ENCODE data around the gene USP32. TPM values are rescaled to one million over a fixed set of nuclear protein-coding genes. Genes with fewer than 3 reads are reported as not detected.

The USP32 gene
- total and polyA plus RNA-seq, 4 donors: 11.6 to 103 (median 42.9) TPM

- TF ChIP-seq, protein P1, sequence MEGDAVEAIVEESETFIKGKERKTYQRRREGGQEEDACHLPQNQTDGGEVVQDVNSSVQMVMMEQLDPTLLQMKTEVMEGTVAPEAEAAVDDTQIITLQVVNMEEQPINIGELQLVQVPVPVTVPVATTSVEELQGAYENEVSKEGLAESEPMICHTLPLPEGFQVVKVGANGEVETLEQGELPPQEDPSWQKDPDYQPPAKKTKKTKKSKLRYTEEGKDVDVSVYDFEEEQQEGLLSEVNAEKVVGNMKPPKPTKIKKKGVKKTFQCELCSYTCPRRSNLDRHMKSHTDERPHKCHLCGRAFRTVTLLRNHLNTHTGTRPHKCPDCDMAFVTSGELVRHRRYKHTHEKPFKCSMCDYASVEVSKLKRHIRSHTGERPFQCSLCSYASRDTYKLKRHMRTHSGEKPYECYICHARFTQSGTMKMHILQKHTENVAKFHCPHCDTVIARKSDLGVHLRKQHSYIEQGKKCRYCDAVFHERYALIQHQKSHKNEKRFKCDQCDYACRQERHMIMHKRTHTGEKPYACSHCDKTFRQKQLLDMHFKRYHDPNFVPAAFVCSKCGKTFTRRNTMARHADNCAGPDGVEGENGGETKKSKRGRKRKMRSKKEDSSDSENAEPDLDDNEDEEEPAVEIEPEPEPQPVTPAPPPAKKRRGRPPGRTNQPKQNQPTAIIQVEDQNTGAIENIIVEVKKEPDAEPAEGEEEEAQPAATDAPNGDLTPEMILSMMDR (IDR thresholded peaks at IDR 0.05; ENCODE audit: low read depth, low read length, missing input control): no peak
- TF ChIP-seq RAD21 (IDR thresholded peaks at IDR 0.05) (no peak), JUND (IDR thresholded peaks at IDR 0.05) (no peak), SP1 (IDR thresholded peaks at IDR 0.05) (no peak)
These were observed 232.5 kb downstream of the USP32 start (continued) for GRCh38 chr17:60159479-60159866.

GRCh38 chr17:60158751-60159478 lies 233.0 kb downstream of the USP32 start:
- no peak for DNase-seq (ENCODE audit: low spot score)
- Histone ChIP-seq H3K27ac (ENCODE audit: low read depth in 1 of 2, low read length in 2 of 2) (no peak overlapping the region), H3K27me3 (ENCODE audit: control insufficient read depth in 4 of 4, insufficient read depth in 4 of 4, low read length in 3 of 4) (no peaks in the 10 kb centered on the region)

DNA sequence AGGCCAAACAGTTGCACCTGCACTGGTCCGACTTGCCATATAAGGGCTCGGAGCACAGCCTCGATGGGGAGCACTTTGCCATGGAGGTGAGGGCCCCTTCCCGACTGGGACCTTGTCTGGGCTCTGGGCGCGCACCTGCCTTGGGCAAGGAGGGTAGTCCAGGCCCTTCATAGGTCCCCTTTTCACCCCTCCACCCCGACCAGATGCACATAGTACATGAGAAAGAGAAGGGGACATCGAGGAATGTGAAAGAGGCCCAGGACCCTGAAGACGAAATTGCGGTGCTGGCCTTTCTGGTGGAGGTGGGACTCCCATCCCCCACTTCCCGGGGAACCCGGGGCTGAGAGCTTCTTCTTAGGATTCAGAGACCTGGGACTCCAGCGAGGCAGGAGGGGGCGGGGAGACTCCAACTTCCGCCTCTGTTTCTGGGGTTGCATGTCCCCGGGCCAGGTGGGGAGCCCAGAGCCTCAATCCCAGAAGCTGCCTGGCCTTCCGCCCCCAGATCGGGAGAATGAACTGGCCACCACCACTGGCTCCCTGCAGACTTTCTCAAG lies 234.4 kb downstream of the USP32 start:
- WGBS: 79% methylated on average over 18 of the region's 18 CpGs
- TF ChIP-seq NR2F2 (IDR thresholded peaks at IDR 0.05): no peak
- no peak for TF ChIP-seq HNF4A (conservative IDR thresholded peaks at IDR 0.05)
- no peak for TF ChIP-seq GABPA (IDR thresholded peaks at IDR 0.05 in 1 of 2, conservative IDR thresholded peaks at IDR 0.05 in 1 of 2)
- H3K4me1 ChIP-seq (ENCODE audit: control insufficient read depth in 4 of 4, insufficient read depth in 4 of 4, low read length in 3 of 4): no peaks in the 10 kb centered on the region
- no peaks in the 10 kb centered on the region for H3K27me3 ChIP-seq (ENCODE audit: control insufficient read depth in 4 of 4, insufficient read depth in 4 of 4, low read length in 3 of 4)
- H3K9me3 ChIP-seq (ENCODE audit: control insufficient read depth in 4 of 4, low read length in 3 of 4): no peaks in the 10 kb centered on the region
- H3K27ac ChIP-seq (ENCODE audit: low read depth in 1 of 2, low read length in 2 of 2): no peak overlapping the region
- H3K9ac ChIP-seq (ENCODE audit: low read depth in 1 of 2, low read length in 2 of 2): no peak overlapping the region
- H3K36me3 ChIP-seq (ENCODE audit: control insufficient read depth in 4 of 4, insufficient read depth in 3 of 4, low read depth in 1 of 4, low read length in 3 of 4): no peaks in the 10 kb centered on the region
- H3K4me3 ChIP-seq (ENCODE audit: low read depth in 1 of 3, low read length in 3 of 3): no peak overlapping the region
- no peak for DNase-seq (ENCODE audit: low spot score)

More at GRCh38 chr17:60158751-60159478, 233.0 kb downstream of the USP32 start:
- H3K36me3 ChIP-seq (ENCODE audit: control insufficient read depth in 4 of 4, insufficient read depth in 3 of 4, low read depth in 1 of 4, low read length in 3 of 4): no peaks in the 10 kb centered on the region
- no peak overlapping the region for H3K9ac ChIP-seq (ENCODE audit: low read depth in 1 of 2, low read length in 2 of 2)
- WGBS: 48% methylated on average over 19 of the region's 19 CpGs
- no peak overlapping the region for H3K4me3 ChIP-seq (ENCODE audit: low read depth in 1 of 3, low read length in 3 of 3)
- no peaks in the 10 kb centered on the region for H3K9me3 ChIP-seq (ENCODE audit: control insufficient read depth in 4 of 4, low read length in 3 of 4)
- no peaks in the 10 kb centered on the region for H3K4me1 ChIP-seq (ENCODE audit: control insufficient read depth in 4 of 4, insufficient read depth in 4 of 4, low read length in 3 of 4)
- no peak for TF ChIP-seq HNF4A (conservative IDR thresholded peaks at IDR 0.05)
- TF ChIP-seq JUND (IDR thresholded peaks at IDR 0.05): no peak
- TF ChIP-seq SP1 (IDR thresholded peaks at IDR 0.05): no peak
- no peak for TF ChIP-seq RXRA (IDR thresholded peaks at IDR 0.05)
- no peak for TF ChIP-seq HNF4G (IDR thresholded peaks at IDR 0.05)
- TF ChIP-seq REST (IDR thresholded peaks at IDR 0.05): no peak
- no peak for TF ChIP-seq EGR1 (IDR thresholded peaks at IDR 0.05; ENCODE audit: low read depth in 2 of 2)
